Fibroblast of lung (primary cell): Measurements from ENCODE around the gene DEK.

Source experiments
- EZH2 ChIP-seq: IDR thresholded peaks from 2 replicates; pipeline ENCODE4 v1.5.1; 2012; ENCODE audit warnings: low read length, control low read depth, mild to moderate bottlenecking; ENCODE audit errors: missing control alignments
- TF ChIP-seq, protein P1 (sequence below), 2 donors: IDR thresholded peaks in 1 of 2; conservative IDR thresholded peaks in 1 of 2; 1 replicate in 1 of 2; 2 replicates in 1 of 2; pipeline ENCODE4 v1.5.1; 2011 to 2012; ENCODE audit warnings: low read length in 2 of 2, control low read depth in 1 of 2, inconsistent platforms in 1 of 2, low read depth in 1 of 2, mild to moderate bottlenecking in 1 of 2

DNA sequence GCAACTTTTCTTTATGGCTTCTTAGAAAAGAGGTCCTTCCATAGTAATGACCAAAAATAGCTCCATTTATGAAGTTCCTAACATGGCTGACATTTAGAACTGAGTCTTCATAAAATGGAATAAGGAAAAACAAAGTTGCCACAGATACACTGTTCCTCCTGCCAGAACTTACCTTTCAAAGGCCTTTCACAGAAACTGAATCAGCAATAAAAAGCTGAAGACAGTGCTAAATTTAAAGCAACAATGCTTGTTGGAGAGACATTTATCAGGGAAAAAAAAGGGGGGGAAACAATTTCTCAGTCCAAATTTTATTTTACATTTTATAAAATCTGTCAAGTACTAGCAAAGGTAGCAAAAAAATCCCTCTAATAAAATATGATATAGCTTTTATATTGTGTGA lies 17.3 kb downstream of the DEK start:
- TF ChIP-seq, protein P1, sequence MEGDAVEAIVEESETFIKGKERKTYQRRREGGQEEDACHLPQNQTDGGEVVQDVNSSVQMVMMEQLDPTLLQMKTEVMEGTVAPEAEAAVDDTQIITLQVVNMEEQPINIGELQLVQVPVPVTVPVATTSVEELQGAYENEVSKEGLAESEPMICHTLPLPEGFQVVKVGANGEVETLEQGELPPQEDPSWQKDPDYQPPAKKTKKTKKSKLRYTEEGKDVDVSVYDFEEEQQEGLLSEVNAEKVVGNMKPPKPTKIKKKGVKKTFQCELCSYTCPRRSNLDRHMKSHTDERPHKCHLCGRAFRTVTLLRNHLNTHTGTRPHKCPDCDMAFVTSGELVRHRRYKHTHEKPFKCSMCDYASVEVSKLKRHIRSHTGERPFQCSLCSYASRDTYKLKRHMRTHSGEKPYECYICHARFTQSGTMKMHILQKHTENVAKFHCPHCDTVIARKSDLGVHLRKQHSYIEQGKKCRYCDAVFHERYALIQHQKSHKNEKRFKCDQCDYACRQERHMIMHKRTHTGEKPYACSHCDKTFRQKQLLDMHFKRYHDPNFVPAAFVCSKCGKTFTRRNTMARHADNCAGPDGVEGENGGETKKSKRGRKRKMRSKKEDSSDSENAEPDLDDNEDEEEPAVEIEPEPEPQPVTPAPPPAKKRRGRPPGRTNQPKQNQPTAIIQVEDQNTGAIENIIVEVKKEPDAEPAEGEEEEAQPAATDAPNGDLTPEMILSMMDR (conservative IDR thresholded peaks at IDR 0.05 in 1 of 2, IDR thresholded peaks at IDR 0.05 in 1 of 2; ENCODE audit: low read depth in 1 of 2, low read length in 2 of 2) = no peak
- no peak for TF ChIP-seq EZH2
